DMS 273 treated with DMSO at 0.1 percent for 48 hours (cell line): ENCODE data around the gene NTF3.
"Not testable (repeated sequence)": the region's sequence is repeated elsewhere in the genome, so short reads cannot be mapped to it uniquely, and the experiment has no call there.

Source experiments
- DNase-seq: peaks from one replicate; lab custom pipeline; 2025; lab: John Stamatoyannopoulos, UW

Gene NTF3

GRCh38 chr12:5534426-5535199, 102.7 kb downstream of the NTF3 start:
- DNase-seq = no peak

- no peak for DNase-seq
Measured at GRCh38 chr12:5535541-5535940, 103.6 kb downstream of the NTF3 start.

GRCh38 chr12:5537026-5537615, 105.2 kb downstream of the NTF3 start:
- DNase-seq = not testable (repeated sequence)

GRCh38 chr12:5537771-5538170, 105.9 kb downstream of the NTF3 start:
- no peak for DNase-seq
